ENCODE data around the gene SHC2.
"Not testable (repeated sequence)": the region's sequence is repeated elsewhere in the genome, so short reads cannot be mapped to it uniquely, and the experiment has no call there.

Gene SHC2

DNA sequence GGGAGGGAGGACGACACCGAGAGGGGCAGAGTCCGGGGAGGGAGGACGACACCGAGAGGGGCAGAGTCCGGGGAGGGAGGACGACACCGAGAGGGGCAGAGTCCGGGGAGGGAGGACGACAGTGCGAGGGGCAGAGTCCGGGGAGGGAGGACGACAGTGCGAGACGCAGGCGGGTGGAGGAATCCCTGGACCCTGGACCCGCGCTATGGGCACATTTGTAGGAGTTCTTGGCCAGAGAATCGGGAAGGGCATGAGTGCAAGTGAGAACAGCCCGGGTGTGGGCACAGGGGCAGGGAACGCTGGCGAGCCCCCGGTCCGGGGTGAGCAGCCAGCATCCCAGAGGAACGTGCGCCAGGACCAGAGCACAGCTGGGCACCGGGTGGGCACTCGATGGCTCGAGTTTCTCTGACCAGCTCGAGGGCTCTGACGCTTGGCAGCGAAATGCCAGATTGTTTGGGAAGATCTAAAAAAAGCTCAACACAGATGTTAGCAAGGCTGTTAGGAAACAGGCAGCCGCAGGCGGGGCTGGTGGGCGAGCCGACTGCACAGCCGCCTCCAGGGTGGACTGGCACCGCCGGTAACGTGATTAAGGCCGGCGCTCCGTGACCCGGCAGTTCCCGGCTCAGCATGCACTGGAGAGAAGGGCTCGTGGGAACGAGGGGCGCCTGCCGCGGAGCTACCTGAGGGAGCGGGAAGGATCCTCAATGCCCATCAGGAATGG is 33.9 kb downstream of the SHC2 start:
- no peak for DNase-seq (ENCODE audit: low read depth, low spot score)

- no peak for DNase-seq (ENCODE audit: low read depth, low spot score)
These were observed 35.8 kb downstream of the SHC2 start for GRCh38 chr19:425056-425455.

GRCh38 chr19:424546-424945 is 36.3 kb downstream of the SHC2 start:
- no peak for DNase-seq (ENCODE audit: low read depth, low spot score)

DNA sequence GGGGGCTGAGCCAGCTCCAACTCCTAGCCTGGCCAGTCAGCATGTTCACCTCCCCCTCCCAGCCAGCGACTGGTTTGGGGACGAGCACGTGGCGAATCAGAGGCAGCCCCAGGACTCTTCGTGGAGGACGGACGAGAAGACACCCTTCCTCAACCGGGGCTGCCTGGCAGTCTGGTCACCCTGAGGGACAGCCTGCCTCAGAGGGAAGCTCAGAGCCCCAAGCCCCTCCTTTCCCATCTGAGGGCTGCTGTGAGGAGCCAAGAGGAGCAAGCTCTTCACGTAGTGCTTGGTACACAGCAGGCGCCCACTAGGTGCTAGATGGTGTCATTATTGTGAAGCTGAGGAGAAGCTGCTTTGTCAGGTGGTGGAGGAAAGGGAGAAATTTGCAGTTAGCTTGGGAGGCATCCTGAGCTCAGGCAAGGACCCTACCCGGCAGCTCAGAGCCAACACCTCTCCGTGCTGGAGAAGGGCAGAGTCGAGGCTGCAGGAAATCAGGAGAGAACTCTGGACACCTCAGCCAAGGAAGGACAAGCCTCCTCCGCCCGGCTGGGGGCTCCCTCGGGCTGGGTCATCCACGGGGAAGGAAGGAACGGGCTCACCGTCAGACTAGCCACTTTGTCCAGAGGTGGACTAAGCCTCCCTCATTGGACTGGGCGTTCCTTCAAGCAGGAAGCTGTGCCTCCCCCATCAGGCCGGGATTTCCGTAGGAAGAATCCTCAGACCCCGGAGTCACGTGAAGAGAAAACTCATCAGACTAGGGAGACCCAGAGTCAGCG is 37.0 kb downstream of the SHC2 start:
- no peak for DNase-seq (ENCODE audit: low read depth, low spot score)

DNA sequence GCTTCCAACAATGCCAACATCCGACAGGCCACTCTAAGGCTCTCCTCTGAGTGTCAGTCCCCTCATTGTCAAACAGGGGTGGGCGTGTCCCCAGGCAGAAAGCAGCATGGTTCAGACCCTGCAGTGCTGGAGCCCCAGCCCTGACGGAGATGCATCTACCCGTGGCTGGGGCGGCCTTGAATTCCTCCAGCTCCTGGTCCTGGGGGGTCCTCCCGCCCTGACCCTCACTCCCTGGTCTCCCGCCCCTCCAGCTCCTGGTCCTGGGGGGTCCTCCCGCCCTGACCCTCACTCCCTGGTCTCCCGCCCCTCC is 38.0 kb downstream of the SHC2 start:
- not testable (repeated sequence) for DNase-seq (ENCODE audit: low read depth, low spot score)

GRCh38 chr19:422213-422916 is 38.5 kb downstream of the SHC2 start:
- DNase-seq (ENCODE audit: low read depth, low spot score): no peak

GRCh38 chr19:419721-420515 is 40.9 kb downstream of the SHC2 start:
- no peak for DNase-seq (ENCODE audit: low read depth, low spot score)

GRCh38 chr19:418761-419671 is 41.8 kb downstream of the SHC2 start:
- no peak for DNase-seq (ENCODE audit: low read depth, low spot score)

- no peak for DNase-seq (ENCODE audit: low read depth, low spot score)
These were observed 44.4 kb downstream of the SHC2 start for GRCh38 chr19:416416-416815.

GRCh38 chr19:415292-415691 is 45.5 kb downstream of the SHC2 start:
- DNase-seq (ENCODE audit: low read depth, low spot score): no peak

GRCh38 chr19:413756-414420 is 46.9 kb downstream of the SHC2 start:
- DNase-seq (ENCODE audit: low read depth, low spot score): no peak

DNA sequence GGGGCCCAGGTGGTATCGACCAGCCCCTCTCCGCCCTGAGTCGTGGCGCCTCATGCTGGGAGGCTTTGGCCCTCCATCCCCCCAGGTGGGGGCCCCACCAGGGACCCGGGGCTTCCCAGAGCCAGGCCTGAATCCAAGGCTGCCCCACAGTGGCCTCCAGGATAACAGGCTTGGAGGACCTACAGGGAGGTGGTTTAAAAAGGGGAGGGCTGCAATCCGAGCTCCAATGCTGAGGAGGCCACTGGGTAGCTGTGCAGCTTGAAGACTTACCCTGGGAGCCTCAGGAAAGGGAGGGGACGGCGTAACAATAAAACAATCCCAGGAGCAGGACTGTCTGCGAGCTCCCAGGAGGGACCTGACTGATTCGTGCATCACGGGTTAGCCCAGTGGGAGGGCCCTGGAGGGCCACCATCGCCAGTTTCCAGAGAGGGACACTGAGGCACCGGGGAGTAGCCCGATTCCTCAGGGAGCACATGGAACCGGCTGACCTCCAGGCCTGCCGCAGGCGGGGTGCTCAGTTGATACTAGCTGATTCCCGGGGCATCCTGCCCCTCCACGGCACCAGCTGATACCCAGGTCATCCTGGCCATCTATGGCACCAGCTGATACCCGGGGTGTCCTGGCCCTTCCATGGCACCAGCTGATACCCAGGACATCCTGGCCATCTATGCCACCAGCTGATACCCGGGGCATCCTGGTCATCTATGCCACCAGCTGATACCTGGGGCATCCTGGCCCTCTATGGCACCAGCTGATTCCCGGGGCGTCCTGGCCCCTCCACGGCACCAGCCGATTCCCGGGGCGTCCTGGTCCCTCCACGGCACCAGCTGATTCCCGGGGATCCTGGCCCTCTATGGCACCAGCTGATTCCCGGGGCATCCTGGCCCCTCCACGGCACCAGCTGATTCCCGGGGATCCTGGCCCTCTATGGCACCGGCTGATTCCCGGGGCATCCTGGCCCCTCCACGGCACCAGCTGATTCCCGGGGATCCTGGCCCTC is 48.2 kb downstream of the SHC2 start:
- no peak for DNase-seq (ENCODE audit: low read depth, low spot score)

- DNase-seq (ENCODE audit: low read depth, low spot score): no peak
These were observed 49.0 kb downstream of the SHC2 start for GRCh38 chr19:411723-412355.

DNA sequence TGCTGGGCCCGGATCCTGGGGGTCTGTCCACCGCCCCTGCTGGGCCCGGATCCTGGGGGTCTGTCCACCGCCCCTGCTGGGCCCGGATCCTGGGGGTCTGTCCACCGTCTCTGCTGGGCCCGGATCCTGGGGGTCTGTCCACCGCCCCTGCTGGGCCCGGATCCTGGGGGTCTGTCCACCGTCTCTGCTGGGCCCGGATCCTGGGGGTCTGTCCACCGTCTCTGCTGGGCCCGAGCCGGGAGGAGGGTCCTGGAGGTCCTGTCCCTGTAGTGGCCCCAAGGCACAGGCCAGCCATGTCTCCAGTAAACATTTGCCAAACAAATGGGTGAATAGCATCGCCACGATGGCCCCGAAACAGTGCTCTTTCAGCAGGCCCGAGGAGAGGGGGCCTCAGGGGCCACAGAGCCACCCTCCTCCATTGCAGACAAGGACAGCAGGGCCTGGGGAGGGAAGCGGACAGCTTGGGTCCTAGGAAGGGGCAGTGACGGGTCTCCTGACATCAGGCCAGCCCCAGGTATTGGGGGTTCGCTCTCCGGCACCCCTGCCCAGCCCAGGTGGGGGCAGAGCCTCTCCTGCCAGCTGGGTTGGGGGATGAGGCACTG is 49.6 kb downstream of the SHC2 start:
- DNase-seq (ENCODE audit: low read depth, low spot score): not testable (repeated sequence)

DNA sequence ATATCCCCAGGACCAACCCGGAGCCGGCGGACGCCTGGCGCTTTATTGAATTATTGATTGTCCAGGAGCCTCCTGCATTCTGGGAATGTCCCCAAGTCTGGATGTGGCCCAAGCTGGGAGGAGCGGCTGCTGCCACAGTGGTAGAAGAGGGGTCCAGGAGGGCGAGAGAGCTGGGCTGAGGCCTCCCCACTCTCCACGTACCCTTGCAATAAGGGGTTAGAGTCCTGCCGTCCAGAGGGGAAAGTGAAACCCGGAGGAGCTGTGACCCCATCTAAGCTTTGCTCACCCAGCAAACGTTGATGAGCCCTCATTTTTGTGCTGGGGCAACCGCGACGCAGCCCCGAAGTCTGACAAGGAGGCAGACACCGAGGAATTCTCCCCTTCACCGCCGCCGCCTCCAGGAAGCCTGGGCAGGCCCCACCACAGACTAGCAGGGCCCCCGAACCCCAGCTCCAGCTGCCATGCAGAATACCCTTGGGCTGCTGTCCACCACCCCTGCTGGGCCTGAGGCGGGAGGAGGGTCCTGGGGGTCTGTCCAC is 50.5 kb downstream of the SHC2 start:
- DNase-seq (ENCODE audit: low read depth, low spot score): no peak

DNA sequence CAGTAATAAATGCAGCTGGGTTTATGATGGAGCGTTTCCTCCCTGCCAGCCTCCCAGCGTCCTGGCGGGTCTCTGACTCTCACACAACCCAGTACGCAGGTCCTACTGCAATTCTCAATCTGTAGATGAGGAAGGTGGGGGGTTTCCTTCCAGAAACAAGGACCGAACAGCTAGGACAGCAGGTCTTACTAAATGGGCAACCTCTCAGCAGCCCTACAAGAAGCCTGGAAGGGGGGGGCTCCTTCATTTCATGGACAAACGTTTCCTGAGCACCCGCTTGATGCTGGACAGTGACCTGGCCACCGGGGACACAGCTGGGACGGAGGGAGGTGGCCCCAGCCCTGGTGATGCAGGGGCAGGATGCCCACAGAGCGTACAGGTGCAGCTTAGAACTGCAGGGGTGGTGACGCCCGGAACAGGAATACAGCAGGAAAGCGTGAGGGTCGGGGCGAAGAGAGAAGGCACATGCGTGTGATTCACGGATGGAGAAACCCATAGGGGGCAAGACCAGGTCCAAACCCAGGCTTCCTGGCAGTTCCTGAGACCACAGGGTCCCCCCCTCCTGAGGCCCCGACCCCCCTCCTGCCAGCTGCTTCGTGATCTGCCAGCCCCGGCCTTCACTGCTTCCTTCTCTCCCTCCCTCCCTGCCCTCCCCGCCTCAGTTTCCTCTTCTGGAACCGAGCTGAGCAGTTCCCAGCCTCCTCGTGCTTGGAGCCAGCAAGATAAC is 51.2 kb downstream of the SHC2 start:
- no peak for DNase-seq (ENCODE audit: low read depth, low spot score)

DNA sequence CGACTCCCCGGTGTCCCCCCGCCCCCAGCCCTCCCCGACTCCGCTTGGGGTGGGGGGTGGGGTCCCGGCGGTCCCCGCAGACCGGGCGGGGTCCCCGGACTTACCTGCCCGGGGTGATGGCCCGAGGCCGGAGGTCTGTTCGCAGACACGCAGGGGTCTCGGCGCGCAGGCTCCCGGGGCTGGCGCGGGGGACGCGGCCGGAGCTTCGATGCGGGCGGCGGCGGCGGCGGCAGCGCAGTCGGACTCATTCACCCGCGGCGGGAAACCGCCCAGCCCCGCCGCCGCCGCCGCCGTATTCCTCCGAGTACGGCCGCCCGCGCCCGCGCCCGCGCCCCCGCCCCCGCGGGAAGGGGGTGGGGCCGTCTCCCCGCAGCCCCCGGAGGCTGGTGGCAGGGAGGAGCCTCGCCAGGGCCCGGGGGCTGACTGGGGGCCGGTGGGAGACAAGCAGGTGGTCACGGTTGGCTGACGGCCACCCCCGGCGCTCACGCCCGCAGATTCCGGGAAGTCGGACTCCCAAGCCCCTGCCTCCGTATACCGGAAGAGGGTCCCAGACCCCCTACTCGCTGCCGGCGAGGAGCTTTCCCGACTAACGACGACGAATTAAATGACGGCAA is 51.8 kb downstream of the SHC2 start, which contains the start of gene C2CD4C:
Gene C2CD4C, minus strand, starts transcription at position 246 of the 614 bp plus-strand sequence. CDS start 786 bp downstream, outside the sequence.
- DNase-seq (ENCODE audit: low read depth, low spot score): no peak

Measured in activated naive CD8-positive, alpha-beta T cell treated with anti-CD3 and anti-CD28 coated beads, Interleukin-2, amount 50 U/mL, for 16 hours (primary cell).